Stimulated activated CD4-positive, alpha-beta T cell treated with anti-CD3 and anti-CD28 coated beads, Interleukin-1b, Interleukin-23, amount 100 ng/mL, for 48 hours (primary cell): ENCODE data around the gene ALK.
"Not testable (repeated sequence)": the region's sequence is repeated elsewhere in the genome, so short reads cannot be mapped to it uniquely, and the experiment has no call there.

Experiments used
- DNase-seq: peaks from one replicate; pipeline ENCODE4 v3.0.0-alpha.2; 2020

Gene ALK

GRCh38 chr2:29837925-29838324, 83.5 kb downstream of the ALK start:
- DNase-seq = no peak

- DNase-seq = no peak
Observed at GRCh38 chr2:29834624-29835023, 86.8 kb downstream of the ALK start.

DNA sequence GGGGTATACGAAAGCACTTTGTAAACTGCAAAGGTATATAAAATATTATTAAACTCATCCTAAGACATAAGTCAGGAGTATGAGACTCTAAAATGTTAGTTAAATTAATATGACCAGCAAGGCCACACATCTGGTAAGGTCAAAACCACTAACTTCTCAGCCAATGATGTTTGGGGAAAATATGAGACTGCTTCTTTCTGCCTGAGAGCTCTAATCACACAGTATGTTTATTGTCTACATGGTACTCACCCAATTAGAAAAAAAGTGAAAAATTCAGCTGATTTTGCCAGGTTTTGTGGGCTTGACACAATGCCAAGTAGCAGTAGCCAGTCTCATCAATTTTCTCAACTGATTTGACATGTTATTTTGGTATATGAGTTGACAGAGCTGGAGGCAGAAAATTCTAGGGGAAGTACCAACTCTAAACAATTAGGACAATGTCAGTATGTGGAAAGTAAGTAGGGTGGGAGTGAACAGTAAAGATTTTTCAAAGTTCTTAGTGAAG, 87.3 kb downstream of the ALK start:
- DNase-seq = no peak

GRCh38 chr2:29831560-29831959, 89.8 kb downstream of the ALK start:
- no peak for DNase-seq

DNA sequence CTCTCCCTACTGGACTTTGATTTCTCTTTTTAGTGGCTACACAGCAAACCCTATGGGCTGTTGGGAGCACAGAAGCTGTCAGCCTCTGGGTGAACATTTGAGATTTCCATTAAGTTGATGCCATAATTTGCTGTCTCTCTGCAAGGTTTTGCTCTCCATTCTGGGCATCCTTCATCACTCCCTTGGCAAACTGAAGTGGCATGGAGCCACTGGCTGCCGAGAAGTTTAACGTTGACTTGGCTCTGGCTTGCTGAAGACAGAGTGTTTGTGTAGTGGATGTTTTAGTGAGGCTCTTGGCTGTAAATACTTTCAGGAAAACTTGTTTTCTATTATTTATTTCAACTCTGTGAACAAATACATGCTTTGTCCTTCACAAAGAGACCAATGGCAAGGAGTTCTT, 91.5 kb downstream of the ALK start:
- no peak for DNase-seq

DNA sequence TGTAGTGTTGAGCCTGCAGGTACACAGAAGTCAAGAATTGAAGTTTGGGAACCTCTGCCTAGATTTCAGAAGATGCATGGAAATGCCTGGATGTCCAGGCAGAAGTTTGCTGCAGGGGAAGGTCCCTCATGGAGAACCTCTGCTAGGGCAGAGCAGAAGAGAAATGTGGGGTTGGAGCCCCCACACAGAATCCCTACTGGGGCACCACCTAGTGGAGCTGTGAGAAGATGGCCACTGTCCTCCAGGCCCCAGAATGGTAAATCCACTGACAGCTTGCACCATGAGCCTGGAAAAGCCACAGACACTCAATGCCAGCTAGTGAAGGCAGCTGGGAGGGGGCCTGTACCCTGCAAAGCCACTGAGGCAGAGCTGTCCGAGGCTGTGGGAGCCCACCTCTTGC, 97.2 kb downstream of the ALK start:
- DNase-seq = not testable (repeated sequence)

DNA sequence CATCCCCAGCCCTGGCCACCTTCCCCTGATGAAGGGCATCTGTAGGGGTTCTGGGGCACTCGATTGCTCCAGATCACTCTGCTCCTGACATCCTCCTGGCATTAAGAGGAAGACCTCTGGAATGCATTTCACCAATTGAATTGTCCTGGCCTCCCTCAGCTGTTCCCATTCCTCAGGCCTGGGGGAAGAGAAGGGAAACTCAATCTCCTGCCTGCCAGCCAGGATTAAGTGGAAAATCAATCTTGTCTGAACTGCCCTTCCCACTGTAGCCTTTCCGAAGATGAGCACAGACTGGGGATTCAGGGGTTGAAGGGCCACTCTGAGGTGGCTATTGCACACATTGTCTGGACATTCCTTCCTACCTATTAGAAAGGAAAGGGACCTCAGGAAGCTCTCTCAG, 99.8 kb downstream of the ALK start:
- DNase-seq = no peak

DNA sequence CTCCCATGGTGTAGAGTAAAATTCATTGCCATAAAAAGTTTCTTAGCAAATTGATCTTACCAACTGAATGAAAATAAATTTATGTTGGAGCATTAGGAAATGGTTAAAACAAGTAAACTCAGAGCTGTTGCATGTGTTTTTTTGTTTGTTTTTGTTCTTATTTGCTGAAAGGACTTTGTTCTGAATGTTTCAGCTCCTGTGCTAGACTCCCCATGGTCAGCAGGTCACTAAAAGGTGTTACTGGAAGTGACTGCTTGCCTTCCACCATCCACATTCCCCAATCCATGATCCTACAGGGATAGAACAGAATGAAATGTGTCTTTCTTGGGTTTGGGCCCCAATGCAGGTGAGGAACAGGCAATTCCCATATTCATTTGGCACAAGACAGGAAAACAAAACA, 101.8 kb downstream of the ALK start:
- DNase-seq = no peak

DNA sequence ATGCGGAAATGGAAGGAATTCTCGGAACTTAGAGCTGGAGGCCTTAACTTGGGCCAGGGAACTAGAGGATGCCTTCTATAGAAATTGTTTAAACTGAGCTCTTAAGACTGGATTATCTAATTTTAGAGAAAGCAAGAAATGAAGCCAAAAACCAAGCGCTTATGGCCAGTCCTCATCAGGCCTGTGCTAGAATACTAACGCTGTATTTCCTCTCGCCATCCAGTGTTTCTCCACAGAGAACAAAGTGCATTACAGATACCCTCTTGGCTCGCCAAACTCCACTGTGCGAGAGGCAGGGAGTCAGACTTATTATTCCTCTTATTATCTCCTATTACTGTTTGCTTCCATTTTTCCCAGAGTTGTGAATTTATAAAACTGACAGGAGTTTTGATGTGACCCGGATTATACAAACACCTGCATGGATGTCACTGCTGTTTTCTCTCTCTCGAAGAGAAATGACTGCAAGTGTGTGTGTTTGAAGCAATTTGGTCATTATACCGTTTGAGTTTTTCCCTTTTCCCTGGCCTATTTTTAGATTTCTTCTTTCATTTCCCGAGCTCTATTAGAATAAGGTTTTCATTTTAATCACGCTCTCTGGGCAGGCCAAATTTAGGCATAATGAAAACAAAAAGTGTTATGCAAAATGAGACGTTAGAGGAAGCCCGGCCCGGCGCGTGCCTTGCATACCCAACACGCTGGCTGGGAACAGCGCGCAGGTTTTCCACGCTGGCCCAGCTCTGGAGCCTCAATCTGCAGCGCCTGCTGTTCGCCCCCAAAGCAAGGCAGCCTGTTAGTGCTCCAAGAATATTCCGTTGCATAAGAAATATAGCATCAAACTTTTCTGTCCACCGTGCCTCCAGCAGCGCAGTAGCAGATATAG, 103.3 kb downstream of the ALK start:
- DNase-seq = no peak

- DNase-seq = no peak
Observed at GRCh38 chr2:29817299-29817698, 104.1 kb downstream of the ALK start.

- DNase-seq = no peak
Observed at GRCh38 chr2:29816651-29817050, 104.7 kb downstream of the ALK start.

DNA sequence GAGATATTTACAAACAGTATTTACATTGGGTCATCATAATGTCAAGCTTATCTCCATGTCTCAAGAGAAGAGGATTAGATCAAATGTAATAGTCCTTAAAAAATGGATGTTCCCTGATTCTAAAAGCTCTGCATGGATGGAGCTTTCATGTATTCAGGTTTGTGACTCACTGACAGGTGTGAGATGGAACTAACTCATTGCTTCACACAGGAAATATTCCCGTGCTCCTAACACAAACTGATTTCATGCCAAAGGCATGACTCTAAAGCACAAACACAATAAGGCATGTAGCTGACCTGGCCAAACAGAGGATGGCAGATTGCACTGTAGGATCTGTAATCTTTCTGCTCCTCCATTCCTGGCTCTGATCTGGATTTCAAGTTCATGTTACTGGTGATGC, 110.0 kb downstream of the ALK start:
- no peak for DNase-seq

- no peak for DNase-seq
Observed at GRCh38 chr2:29810956-29811355, 110.4 kb downstream of the ALK start.

GRCh38 chr2:29808321-29808720, 113.1 kb downstream of the ALK start:
- DNase-seq = no peak

GRCh38 chr2:29807082-29807481, 114.3 kb downstream of the ALK start:
- DNase-seq = no peak

DNA sequence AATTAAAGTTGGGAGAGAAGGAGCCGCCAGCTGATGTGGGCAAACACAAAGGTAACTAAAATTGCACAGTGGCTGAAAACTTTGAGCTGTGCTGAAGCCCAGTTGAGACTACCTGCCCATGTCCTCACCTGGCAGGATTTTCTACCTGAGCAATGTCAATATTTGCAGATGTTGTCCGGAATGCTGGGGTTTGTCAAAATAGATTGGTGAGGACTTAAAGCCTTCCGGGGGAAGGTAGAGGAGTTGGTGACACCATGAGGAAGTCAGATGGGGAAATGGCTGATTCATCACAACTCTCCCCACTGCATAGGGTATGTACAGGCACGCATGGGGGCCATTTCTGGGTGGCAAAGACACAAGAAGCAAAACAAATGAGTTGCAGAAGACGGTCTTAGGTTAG, 114.9 kb downstream of the ALK start:
- no peak for DNase-seq

- DNase-seq = no peak
Observed at GRCh38 chr2:29804671-29805070, 116.7 kb downstream of the ALK start.

GRCh38 chr2:29803537-29803936, 117.8 kb downstream of the ALK start:
- no peak for DNase-seq

DNA sequence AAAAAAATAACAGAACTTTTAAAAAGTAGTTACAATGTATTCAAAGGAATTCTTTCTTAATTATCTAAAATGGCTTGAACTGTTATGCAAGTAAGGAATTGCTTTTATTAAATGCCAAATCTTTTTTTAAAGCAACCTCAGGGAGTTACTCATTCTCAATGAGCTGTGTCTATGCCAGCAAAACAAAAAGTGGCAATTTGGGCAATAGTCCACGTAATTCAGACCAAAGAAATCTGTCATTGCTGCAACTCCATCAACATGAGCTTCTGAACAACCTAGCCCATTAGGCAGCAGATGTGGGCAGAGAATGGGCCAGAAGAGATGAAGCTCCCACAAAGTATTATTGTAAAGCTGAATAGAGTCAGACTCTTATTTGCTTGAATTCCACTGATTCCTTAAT, 118.4 kb downstream of the ALK start:
- no peak for DNase-seq

- no peak for DNase-seq
Observed at GRCh38 chr2:29799628-29800027, 121.8 kb downstream of the ALK start.

- DNase-seq = no peak
Observed at GRCh38 chr2:29797916-29798315, 123.5 kb downstream of the ALK start.

- DNase-seq = no peak
Observed at GRCh38 chr2:29796446-29796845, 124.9 kb downstream of the ALK start.

GRCh38 chr2:29789911-29790485, 131.4 kb downstream of the ALK start:
- DNase-seq = no peak
